H1 (cell line): ENCODE measurements around the gene DIO3. TPM values are rescaled to one million over a fixed set of nuclear protein-coding genes. Genes with fewer than 3 reads are reported as not detected.

Experiments
- CTCF ChIA-PET: fragments of 300-600 bp; sonication (Branson Sonifier 250); formaldehyde crosslinking; loops from one replicate; lab custom pipeline; 2021; ENCODE audit not compliant: partially characterized antibody; lab: Charles Lee
- POLR2A ChIA-PET: fragments of 300-600 bp; sonication (Branson Sonifier 250); formaldehyde crosslinking; loops from one replicate; lab custom pipeline; 2021; ENCODE audit warnings: inconsistent platforms; ENCODE audit not compliant: partially characterized antibody; lab: Charles Lee
- DNase-seq, 2 experiments: peaks; one replicate each; pipeline versions ENCODE4 v3.0.0 to v3.0.0-alpha.2; 2010 to 2022; ENCODE audit warnings: low spot score in 2 of 2, low read depth in 1 of 2, mixed read lengths in 1 of 2
- FAIRE-seq: peaks from 2 replicates; lab custom pipeline; 2011; peaks lifted over from hg19 to GRCh38; lab: Jason Lieb, UNC
- H2AFZ ChIP-seq: 2 replicates; pipeline ENCODE4 v1.8.1; 2012; ENCODE audit warnings: low read length, inconsistent platforms
- H2AK5ac ChIP-seq: 2 replicates; pipeline ENCODE4 v1.6.1; 2013; ENCODE audit warnings: low read depth, low read length
- H2BK120ac ChIP-seq: replicated peaks from 2 replicates; pipeline ENCODE3; 2013; ENCODE audit warnings: low read depth, low read length, inconsistent platforms
- H2BK12ac ChIP-seq: 2 replicates; pipeline ENCODE4 v1.6.1; 2013; ENCODE audit warnings: low read depth, low read length
- H2BK15ac ChIP-seq: 2 replicates; pipeline ENCODE4 v1.6.1; 2013; ENCODE audit warnings: low read length
- H2BK20ac ChIP-seq: 2 replicates; pipeline ENCODE4 v1.6.1; 2013; ENCODE audit warnings: low read length
- H2BK5ac ChIP-seq: 2 replicates; pipeline ENCODE4 v1.6.1; 2013; ENCODE audit warnings: low read depth, low read length
- H3K14ac ChIP-seq: 2 replicates; pipeline ENCODE4 v1.6.1; 2013; ENCODE audit warnings: inconsistent platforms; ENCODE audit not compliant: insufficient read length
- H3K18ac ChIP-seq: 2 replicates; pipeline ENCODE4 v1.6.1; 2013; ENCODE audit warnings: low read length; ENCODE audit errors: extremely low read depth
- H3K23ac ChIP-seq: 2 replicates; pipeline ENCODE4 v1.6.1; 2013; ENCODE audit warnings: inconsistent platforms; ENCODE audit not compliant: insufficient read length
- H3K23me2 ChIP-seq: 2 replicates; pipeline ENCODE4 v1.6.1; 2013; ENCODE audit warnings: low read depth, low read length
- H3K27ac ChIP-seq: 2 replicates; pipeline ENCODE4 v1.6.1; 2011; ENCODE audit warnings: low read depth, low read length, inconsistent platforms
- H3K27me3 ChIP-seq, 4 experiments: replicated peaks in 1 of 4; 1 replicate in 1 of 4; 2 replicates in 3 of 4; pipeline versions ENCODE4 v1.6.1 to v1.8.1; 2011 to 2013; ENCODE audit warnings: low read length in 3 of 4, mild to moderate bottlenecking in 3 of 4, inconsistent platforms in 2 of 4, mixed read lengths in 2 of 4, moderate library complexity in 1 of 4; ENCODE audit not compliant: control insufficient read depth in 3 of 4, insufficient read depth in 3 of 4; ENCODE audit errors: extremely low read depth in 1 of 4
- H3K36me3 ChIP-seq, 4 experiments: 2 replicates each; pipeline versions ENCODE4 v1.6.1 to v1.8.1; 2011 to 2013; ENCODE audit warnings: mild to moderate bottlenecking in 4 of 4, low read length in 3 of 4, moderate library complexity in 2 of 4, control low read depth in 1 of 4, inconsistent platforms in 1 of 4; ENCODE audit not compliant: insufficient read depth in 4 of 4, control insufficient read depth in 2 of 4
- H3K4ac ChIP-seq: replicated peaks from 2 replicates; pipeline ENCODE3; 2013; ENCODE audit warnings: low read length, low read depth, mixed read lengths, inconsistent platforms; ENCODE audit not compliant: insufficient read length
- H3K4me1 ChIP-seq, 4 experiments: replicated peaks in 1 of 4; 1 replicate in 1 of 4; 2 replicates in 3 of 4; pipeline versions ENCODE4 v1.6.1 to v1.8.1; 2011 to 2013; ENCODE audit warnings: low read length in 3 of 4, inconsistent platforms in 2 of 4, mixed read lengths in 1 of 4; ENCODE audit not compliant: insufficient read depth in 4 of 4, control insufficient read depth in 3 of 4
- H3K4me2 ChIP-seq, 2 experiments: 2 replicates each; pipeline versions ENCODE4 v1.6.1 to v1.8.1; 2011 to 2013; ENCODE audit warnings: low read depth in 2 of 2, low read length in 2 of 2, control low read depth in 1 of 2, inconsistent platforms in 1 of 2, mild to moderate bottlenecking in 1 of 2; ENCODE audit not compliant: insufficient read depth in 1 of 2
- H3K4me3 ChIP-seq, 4 experiments: fragments of 200-600, 300-600 bp in 1 of 4; sonication (generic), shearing (Covaris generic), sonication (Bioruptor Twin) in 1 of 4; 2 replicates each; pipeline versions ENCODE4 v1.5.1 to v1.8.1; 2011 to 2016; ENCODE audit warnings: low read length in 4 of 4, low read depth in 3 of 4, control low read depth in 2 of 4, inconsistent platforms in 2 of 4, mild to moderate bottlenecking in 2 of 4, mixed read lengths in 1 of 4, moderate library complexity in 1 of 4; ENCODE audit not compliant: insufficient read depth in 2 of 4; ENCODE audit errors: extremely low read depth in 1 of 4
- H3K56ac ChIP-seq: replicated peaks from 2 replicates; pipeline ENCODE3; 2013; ENCODE audit warnings: low read depth, mild to moderate bottlenecking, mixed read lengths, low read length, inconsistent platforms; ENCODE audit not compliant: insufficient read length
- H3K79me1 ChIP-seq: 2 replicates; pipeline ENCODE4 v1.6.1; 2013; ENCODE audit warnings: low read depth, low read length, control low read depth
- H3K79me2 ChIP-seq, 2 experiments: 2 replicates each; pipeline versions ENCODE4 v1.6.1 to v1.8.1; 2012 to 2013; ENCODE audit warnings: low read length in 2 of 2, mild to moderate bottlenecking in 2 of 2, inconsistent platforms in 1 of 2; ENCODE audit not compliant: insufficient read depth in 2 of 2, control insufficient read depth in 1 of 2
- H3K9ac ChIP-seq, 4 experiments: replicated peaks in 1 of 4; 1 replicate in 1 of 4; 2 replicates in 3 of 4; pipeline versions ENCODE4 v1.6.1 to v1.8.1; 2011 to 2013; ENCODE audit warnings: low read depth in 3 of 4, low read length in 3 of 4, control low read depth in 2 of 4, mild to moderate bottlenecking in 2 of 4, moderate library complexity in 2 of 4, inconsistent platforms in 1 of 4; ENCODE audit errors: extremely low read depth in 1 of 4
- H3K9me3 ChIP-seq, 2 experiments: 2 replicates each; pipeline versions ENCODE4 v1.6.1 to v1.8.1; 2012 to 2013; ENCODE audit warnings: mild to moderate bottlenecking in 2 of 2, moderate library complexity in 2 of 2, control low read depth in 1 of 2, inconsistent platforms in 1 of 2, low read depth in 1 of 2, low read length in 1 of 2, mixed read lengths in 1 of 2; ENCODE audit not compliant: insufficient read depth in 2 of 2
- H4K20me1 ChIP-seq, 2 experiments: replicated peaks in 1 of 2; 2 replicates each; pipeline versions ENCODE3 to v1.8.1; 2011 to 2013; ENCODE audit warnings: inconsistent platforms in 2 of 2, low read length in 2 of 2, mild to moderate bottlenecking in 1 of 2; ENCODE audit not compliant: insufficient read depth in 2 of 2, control insufficient read depth in 1 of 2
- H4K5ac ChIP-seq: 2 replicates; pipeline ENCODE4 v1.6.1; 2013; ENCODE audit warnings: low read length, low read depth, mixed read lengths, inconsistent platforms; ENCODE audit not compliant: insufficient read length
- H4K8ac ChIP-seq: 2 replicates; pipeline ENCODE4 v1.8.0; 2013; ENCODE audit warnings: mild to moderate bottlenecking, moderate library complexity, low read length, inconsistent platforms; ENCODE audit not compliant: insufficient read depth; ENCODE audit errors: extremely low read depth
- H4K91ac ChIP-seq: replicated peaks from 2 replicates; pipeline ENCODE3; 2013; ENCODE audit warnings: low read length, mixed read lengths, inconsistent platforms; ENCODE audit not compliant: insufficient read length
- E2F6 ChIP-seq: IDR thresholded peaks from 2 replicates; pipeline ENCODE4 v1.6.1; 2012; ENCODE audit warnings: inconsistent platforms
- MAFK ChIP-seq: IDR thresholded peaks from 2 replicates; pipeline ENCODE4 v1.6.1; 2012; ENCODE audit warnings: low read depth, mild to moderate bottlenecking, improper control_type of control experiment, low read length
- POU5F1 ChIP-seq: IDR thresholded peaks from 2 replicates; pipeline ENCODE4 v1.6.1; 2011; ENCODE audit warnings: low read depth, mild to moderate bottlenecking, low read length, moderate library complexity
- RFX5 ChIP-seq: IDR thresholded peaks from 2 replicates; pipeline ENCODE4 v1.6.1; 2011; ENCODE audit warnings: low read depth, low read length, improper control_type of control experiment, borderline replicate concordance
- RNF2 ChIP-seq: fragments of 200-900, 300-1000 bp; sonication (generic); IDR thresholded peaks from 2 replicates; pipeline ENCODE4 v1.7.1; 2016; ENCODE audit warnings: borderline replicate concordance, low read depth, mild to moderate bottlenecking, antibody characterized with exemption, low read length; ENCODE audit not compliant: poor library complexity, severe bottlenecking; ENCODE audit errors: missing control alignments
- WGBS, 2 experiments: shearing (Covaris generic) in 1 of 2; methylation state at CpG; one replicate each; pipeline versions ENCODE4 v1.1.6 to v1.1.7; 2013 to 2015; ENCODE audit warnings: low lambda C conversion rate in 2 of 2, mixed read lengths in 2 of 2, inconsistent platforms in 1 of 2, low coverage in 1 of 2, missing lambda C conversion rate in 1 of 2; ENCODE audit not compliant: insufficient replicate concordance in 2 of 2, insufficient coverage in 1 of 2, insufficient read length in 1 of 2; ENCODE audit errors: extremely low coverage in 1 of 2, missing lambda C conversion rate in 1 of 2; 5-methylcytosine and 5-hydroxymethylcytosine counted together
- polyA plus RNA-seq, 7 experiments: library from polyadenylated mRNA; depleted of rRNA in 3 of 7; stranded (reverse) in 5 of 7; unstranded in 2 of 7; fragments of >200 nt in 5 of 7; fragments of 200-250 nt in 2 of 7; gene quantifications; 1 replicate in 5 of 7; 2 replicates in 1 of 7; 4 replicates in 1 of 7; pipeline versions ENCODE4 v1.2.1 to v1.2.3, GENCODE V29; 2011 to 2013; ENCODE audit warnings: missing spikeins in 2 of 7, mixed read lengths in 2 of 7
- total RNA-seq: library from RNA; stranded (reverse); fragmentation: NEBNext Ultra II Directional; extraction: Animal tissue kit (Norgen Biotek cat#: 25700); gene quantifications from 2 replicates; pipeline ENCODE4 v1.2.1, GENCODE V29; 2021

DIO3 gene
- total and polyA plus RNA-seq, 2 of the 8 experiments (the other 6 are each of a cell fraction or from before 2014, with no cell fraction given): 0.17 to 0.19 TPM

GRCh38 chr14:101583006-101583714 lies 21.9 kb downstream of the DIO3 start:
- H3K18ac ChIP-seq: no peak overlapping the region
- H4K8ac ChIP-seq: no peak overlapping the region
- H2BK5ac ChIP-seq: no peak overlapping the region
- H3K9ac ChIP-seq: no peak overlapping the region
- H4K20me1 ChIP-seq: no peaks in the 10 kb centered on the region
- no peak overlapping the region for H3K4me3 ChIP-seq
- no peak overlapping the region for H2BK120ac ChIP-seq
- H3K23ac ChIP-seq: no peak overlapping the region
- H4K5ac ChIP-seq: no peak overlapping the region
- no peak overlapping the region for H3K14ac ChIP-seq
- no peaks in the 10 kb centered on the region for H3K9me3 ChIP-seq
- H2AK5ac ChIP-seq: 0 out of 2 replicates have a peak overlapping the region, but pooled peaks have one; percentile 39
- no peak overlapping the region for H3K56ac ChIP-seq
- FAIRE-seq (no peak), DNase-seq (no peak)
- H4K91ac ChIP-seq: no peak overlapping the region
- ChIA-PET CTCF (interaction anchor here (0.5 to 2.1 kb wide), 6 partner anchors 7 to 1196 kb away, joined by 3 to 6 read pairs (median 3); no protein-coding TSS in a partner anchor), POLR2A (interaction anchor here (0.6 kb wide), 1 partner anchor 13 kb away, joined by 3 read pairs; no protein-coding TSS in a partner anchor)
- WGBS, 2 experiments: 90% methylated on average over 18 of the region's 18 CpGs; no CpG with 5 or more reads in 1 of the 2 experiments
- no peaks in the 10 kb centered on the region for H3K23me2 ChIP-seq
- H2BK12ac ChIP-seq: no peak overlapping the region
- no peak overlapping the region for H3K27ac ChIP-seq
- no peak overlapping the region for H2BK15ac ChIP-seq
- no peaks in the 10 kb centered on the region for H3K79me2 ChIP-seq
- H3K79me1 ChIP-seq: no peaks in the 10 kb centered on the region
- H3K4me2 ChIP-seq: no peak overlapping the region
- H2BK20ac ChIP-seq: no peak overlapping the region
- no peaks in the 10 kb centered on the region for H3K36me3 ChIP-seq
- TF ChIP-seq RFX5 (no peak), RNF2 (no peak), POU5F1 (no peak), E2F6 (no peak), MAFK (no peak)
- H3K4me1 ChIP-seq: no peaks in the 10 kb centered on the region; a peak in 1 of 7 replicates
- no peak overlapping the region for H2AFZ ChIP-seq
- no peaks in the 10 kb centered on the region for H3K27me3 ChIP-seq
- H3K4ac ChIP-seq: no peak overlapping the region
